NCI-H460 (cell line): ENCODE results near the gene SPAG5. TPM values are rescaled to one million over a fixed set of nuclear protein-coding genes. Genes with fewer than 3 reads are reported as not detected.

Experiments
- total RNA-seq: library from RNA; depleted of rRNA; stranded (reverse); fragments of >200 nt; shearing (Covaris generic); gene quantifications from 2 replicates; pipeline ENCODE4 v1.2.3, GENCODE V29; 2014; rRNA removed

The SPAG5 gene
- total RNA-seq, 1 experiment from 2014 or later = 56.3 TPM

Other genes starting within 250 kb of the SPAG5 start
- gene POLDIP2, start 241.5 kb downstream of the SPAG5 start, total RNA-seq = 149 and 160 TPM in 2 replicates
- not detected in 2 replicates for gene SEBOX, start 233.8 kb downstream of the SPAG5 start, total RNA-seq
- gene VTN, start 228.7 kb downstream of the SPAG5 start, total RNA-seq = 7.1 and 7.6 TPM in 2 replicates
- 4.5 and 6.1 TPM in 2 replicates for gene SARM1, start 227.3 kb downstream of the SPAG5 start, total RNA-seq
- gene SLC46A1, start 192.8 kb downstream of the SPAG5 start, total RNA-seq = 11.1 and 11.3 TPM in 2 replicates
- not detected in 2 replicates for gene SLC13A2, start 125.4 kb downstream of the SPAG5 start, total RNA-seq
- gene FOXN1, start 92.7 kb downstream of the SPAG5 start, total RNA-seq = 0.17 TPM in 1 of 2 replicates, not detected in the other
- 23.6 and 24.2 TPM in 2 replicates for gene UNC119, start 46.4 kb downstream of the SPAG5 start, total RNA-seq
- 48.2 and 57.7 TPM in 2 replicates for gene PIGS, start 27.5 kb downstream of the SPAG5 start, total RNA-seq
- 27.9 and 37.3 TPM in 2 replicates for gene ALDOC, start 22.1 kb downstream of the SPAG5 start, total RNA-seq
- 13.1 and 19.9 TPM in 2 replicates for gene RSKR, start 15.2 kb upstream of the SPAG5 start, total RNA-seq
- 109 and 134 TPM in 2 replicates for gene BLTP2, start 46.1 kb upstream of the SPAG5 start, total RNA-seq
- 49.5 and 52.6 TPM in 2 replicates for gene SDF2, start 62.9 kb upstream of the SPAG5 start, total RNA-seq
- gene SUPT6H, start 63.2 kb upstream of the SPAG5 start, total RNA-seq = 26.7 and 33.3 TPM in 2 replicates
- 3.4 and 3.6 TPM in 2 replicates for gene PROCA1, start 112.9 kb upstream of the SPAG5 start, total RNA-seq
- gene RAB34, start 118.8 kb upstream of the SPAG5 start, total RNA-seq = 170 and 179 TPM in 2 replicates
- gene RPL23A, start 121.0 kb upstream of the SPAG5 start, total RNA-seq = 1,295 and 1,608 TPM in 2 replicates
- gene TLCD1, start 127.2 kb upstream of the SPAG5 start, total RNA-seq = 27.9 and 32.4 TPM in 2 replicates
- 1.9 and 2.5 TPM in 2 replicates for gene NEK8, start 129.8 kb upstream of the SPAG5 start, total RNA-seq
- 79.4 and 83.4 TPM in 2 replicates for gene TRAF4, start 145.0 kb upstream of the SPAG5 start, total RNA-seq
- 8.1 and 9.4 TPM in 2 replicates for gene FAM222B, start 243.8 kb upstream of the SPAG5 start, total RNA-seq